ENCODE results near the gene AAK1. TPM values are rescaled to one million over a fixed set of nuclear protein-coding genes. Genes with fewer than 3 reads are reported as not detected.
A peak's percentile ranks its signal among the peaks of the same experiment; 100 is the strongest.
"Not testable (repeated sequence)": the region's sequence is repeated elsewhere in the genome, so short reads cannot be mapped to it uniquely, and the experiment has no call there.

Gene AAK1
- polyA plus RNA-seq, 12 donors: 11.3 to 30.7 (median 14.5) TPM; not detected in 1

- DNase-seq: peak; percentile 55
Measured at GRCh38 chr2:69576880-69577279, 66.7 kb downstream of the AAK1 start.

GRCh38 chr2:69575926-69576325, 67.6 kb downstream of the AAK1 start:
- DNase-seq: no peak

GRCh38 chr2:69575371-69575770, 68.2 kb downstream of the AAK1 start:
- not testable (repeated sequence) for DNase-seq

- peak; percentile 27 for DNase-seq
Measured at GRCh38 chr2:69572641-69573040, 70.9 kb downstream of the AAK1 start.

GRCh38 chr2:69571189-69571588, 72.3 kb downstream of the AAK1 start:
- DNase-seq: no peak

GRCh38 chr2:69570474-69570873, 73.1 kb downstream of the AAK1 start:
- no peak for DNase-seq

- DNase-seq: no peak
Measured at GRCh38 chr2:69567909-69568300, 75.6 kb downstream of the AAK1 start.

GRCh38 chr2:69567157-69567908, 76.2 kb downstream of the AAK1 start:
- DNase-seq: no peak

- no peak for DNase-seq
Measured at GRCh38 chr2:69566669-69567068, 76.9 kb downstream of the AAK1 start.

GRCh38 chr2:69565431-69565839, 78.1 kb downstream of the AAK1 start:
- DNase-seq: no peak

- DNase-seq: no peak
Measured at GRCh38 chr2:69564604-69565003, 78.9 kb downstream of the AAK1 start.

- no peak for DNase-seq
Measured at GRCh38 chr2:69563021-69563420, 80.5 kb downstream of the AAK1 start.

GRCh38 chr2:69561101-69561500, 82.4 kb downstream of the AAK1 start:
- DNase-seq: no peak

- no peak for DNase-seq
Measured at GRCh38 chr2:69560147-69560482, 83.4 kb downstream of the AAK1 start.

GRCh38 chr2:69559442-69560146, 83.9 kb downstream of the AAK1 start:
- no peak for DNase-seq

GRCh38 chr2:69556008-69556407, 87.5 kb downstream of the AAK1 start:
- DNase-seq: no peak

- DNase-seq: no peak
Measured at GRCh38 chr2:69554981-69555380, 88.6 kb downstream of the AAK1 start.

GRCh38 chr2:69554568-69554967, 89.0 kb downstream of the AAK1 start:
- DNase-seq: no peak

GRCh38 chr2:69553991-69554390, 89.5 kb downstream of the AAK1 start:
- DNase-seq: no peak

- DNase-seq: not testable (repeated sequence)
Measured at GRCh38 chr2:69550511-69550910, 93.0 kb downstream of the AAK1 start.

- no peak for DNase-seq
Measured at GRCh38 chr2:69549421-69549820, 94.1 kb downstream of the AAK1 start.

- no peak for DNase-seq
Measured at GRCh38 chr2:69547984-69548715, 95.4 kb downstream of the AAK1 start.

- DNase-seq: no peak
Measured at GRCh38 chr2:69546646-69547045, 96.9 kb downstream of the AAK1 start.

Measured in muscle of arm (tissue), 12 donors.